HepG2 (cell line): ENCODE results near the gene CTCF. TPM values are rescaled to one million over a fixed set of nuclear protein-coding genes. Genes with fewer than 3 reads are reported as not detected.

Experiments
- ATAC-seq: fragments of 200-7000 bp; cut with Tn5 transposase; 3 replicates; pipeline ENCODE4 v1.9.1; 2020; ENCODE audit warnings: mild to moderate bottlenecking, moderate library complexity
- BruUV-seq: library from RNA; stranded (reverse); fragments of 400-500 nt; replicated peaks from 2 replicates; lab custom pipeline; 2021; lab: Mats Ljungman, UMichigan
- CTCF ChIA-PET: fragments of 300-600 bp; formaldehyde crosslinking; extraction: SDS; loops from one replicate; lab custom pipeline; 2021; ENCODE audit warnings: low total read pairs, inconsistent platforms, low intra/inter-chr PET ratio; lab: Yijun Ruan, JAX
- POLR2A ChIA-PET: fragments of 350-600 bp; sonication (Branson Sonifier 250); formaldehyde crosslinking; loops from one replicate; lab custom pipeline; 2020; ENCODE audit warnings: antibody characterized with exemption, inconsistent platforms; lab: Yijun Ruan, JAX
- DNase-seq: peaks from one replicate; pipeline ENCODE4 v3.0.0-alpha.2; 2015; ENCODE audit warnings: low spot score
- FAIRE-seq: peaks from 3 replicates; lab custom pipeline; 2011; peaks lifted over from hg19 to GRCh38; lab: Jason Lieb, UNC
- H2AFZ ChIP-seq: one replicate; pipeline ENCODE4 v1.6.1; 2011; ENCODE audit warnings: low read length, inconsistent platforms
- H3K27ac ChIP-seq: fragments of 300-600 bp; 3 replicates; pipeline ENCODE4 v1.8.0; 2011; ENCODE audit warnings: mixed run types, mild to moderate bottlenecking, mixed read lengths, low read length, inconsistent platforms; ENCODE audit not compliant: insufficient read depth; ENCODE audit errors: extremely low read length
- H3K27me3 ChIP-seq, 2 experiments: fragments of 200-600 bp in 1 of 2; 2 replicates in 1 of 2; 3 replicates in 1 of 2; pipeline versions ENCODE4 v1.6.0 to v1.8.0; 2011; ENCODE audit warnings: low read length in 2 of 2, mild to moderate bottlenecking in 2 of 2, moderate library complexity in 2 of 2, inconsistent platforms in 1 of 2; ENCODE audit not compliant: insufficient read depth in 2 of 2, control insufficient read depth in 1 of 2
- H3K36me3 ChIP-seq, 2 experiments: fragments of 200-600 bp in 1 of 2; replicated peaks in 1 of 2; 2 replicates in 1 of 2; 3 replicates in 1 of 2; pipeline versions ENCODE4 v1.5.1 to v1.8.0; 2011; ENCODE audit warnings: low read length in 2 of 2, inconsistent platforms in 1 of 2; ENCODE audit not compliant: insufficient read depth in 2 of 2, control insufficient read depth in 1 of 2
- H3K4me1 ChIP-seq: 2 replicates; pipeline ENCODE4 v1.5.1; 2012; ENCODE audit warnings: low read length, inconsistent platforms; ENCODE audit not compliant: insufficient read depth
- H3K4me2 ChIP-seq: 2 replicates; pipeline ENCODE4 v1.6.0; 2011; ENCODE audit warnings: low read depth, low read length, inconsistent platforms
- H3K4me3 ChIP-seq, 3 experiments: fragments of 200-600 bp in 1 of 3; sonication (generic), shearing (Covaris generic) in 1 of 3; replicated peaks in 1 of 3; 2 replicates each; pipeline ENCODE4 v1.5.1; 2011 to 2016; ENCODE audit warnings: low read length in 3 of 3, inconsistent platforms in 2 of 3, low read depth in 2 of 3, mild to moderate bottlenecking in 2 of 3, control low read depth in 1 of 3, mixed read lengths in 1 of 3; ENCODE audit not compliant: insufficient read depth in 1 of 3
- H3K79me2 ChIP-seq: one replicate; pipeline ENCODE4 v1.6.1; 2011; ENCODE audit warnings: low read length, inconsistent platforms; ENCODE audit not compliant: insufficient read depth
- H3K9ac ChIP-seq: 2 replicates; pipeline ENCODE4 v1.6.0; 2011; ENCODE audit warnings: mild to moderate bottlenecking, low read depth, low read length, inconsistent platforms; ENCODE audit not compliant: insufficient read depth
- H3K9me3 ChIP-seq: 2 replicates; pipeline ENCODE4 v1.5.1; 2012; ENCODE audit warnings: mild to moderate bottlenecking, low read length
- H4K20me1 ChIP-seq: 2 replicates; pipeline ENCODE4 v1.6.0; 2011; ENCODE audit warnings: inconsistent platforms, mild to moderate bottlenecking, low read length, moderate library complexity; ENCODE audit not compliant: insufficient read depth
- DPF2 ChIP-seq: sonication (generic); formaldehyde crosslinking; IDR thresholded peaks from 2 replicates; pipeline ENCODE4 v1.4.0; 2020; ENCODE audit warnings: mild to moderate bottlenecking, low read depth, missing genetic modification reagents, borderline replicate concordance
- FOXO4 ChIP-seq: sonication (generic); formaldehyde crosslinking; conservative IDR thresholded peaks from 2 replicates; pipeline ENCODE4 v1.8.1; 2023; ENCODE audit warnings: missing genetic modification reagents
- HIC2 ChIP-seq: sonication (generic); formaldehyde crosslinking; IDR thresholded peaks from 2 replicates; pipeline ENCODE4 v1.9.0; 2022; ENCODE audit warnings: low read depth, missing genetic modification reagents
- PHF8 ChIP-seq: sonication (generic); formaldehyde crosslinking; IDR thresholded peaks from 2 replicates; pipeline ENCODE4 v1.5.0; 2020; ENCODE audit warnings: missing genetic modification reagents
- TFAP4 ChIP-seq: sonication (generic); IDR thresholded peaks from 2 replicates; pipeline ENCODE4 v1.6.1; 2016; ENCODE audit warnings: low read depth, borderline replicate concordance
- TP53 ChIP-seq: sonication (generic); formaldehyde crosslinking; conservative IDR thresholded peaks from 2 replicates; pipeline ENCODE4 v1.4.0; 2020; ENCODE audit warnings: missing genetic modification reagents
- ZEB1 ChIP-seq: IDR thresholded peaks from 2 replicates; pipeline ENCODE4 v1.6.1; 2012; ENCODE audit warnings: mild to moderate bottlenecking, low read depth, inconsistent platforms; ENCODE audit not compliant: insufficient replicate concordance
- WGBS: methylation state at CpG from one replicate; pipeline ENCODE4 v1.1.6; 2017; ENCODE audit warnings: low lambda C conversion rate; 5-methylcytosine and 5-hydroxymethylcytosine counted together
- in situ Hi-C: cut with HindIII; loops from 2 replicates; pipeline ENCODE4 v1.10.0; 2017; ENCODE audit warnings: low pct_unique_long_range_greater_than_20kb; ENCODE audit not compliant: extremely low pct_ligation_motif_present
- intact Hi-C: fragments of 100-400 bp; cut with micrococcal nuclease; formaldehyde crosslinking; loops from one replicate; pipeline ENCODE4 v1.10.0; 2022; ENCODE audit not compliant: unreplicated experiment
- polyA plus RNA-seq, 8 experiments: library from polyadenylated mRNA; depleted of rRNA in 3 of 8; stranded (reverse) in 7 of 8; unstranded in 1 of 8; fragments of >200 nt; fragmentation: Illumina TruSeq in 4 of 8; extraction: Trizol in 4 of 8; gene quantifications; 2 replicates each; pipeline versions ENCODE4 v1.2.1 to v1.2.3, GENCODE V29; 2011 to 2016; ENCODE audit warnings: low read depth in 4 of 8, missing spikeins in 1 of 8, mixed read lengths in 1 of 8; ENCODE audit not compliant: insufficient read depth in 1 of 8
- total RNA-seq, 5 experiments: library from RNA; depleted of rRNA; stranded (reverse); fragments of >200 nt; fragmentation: Illumina TruSeq; extraction: Trizol; gene quantifications; 2 replicates each; pipeline ENCODE4 v1.2.3, GENCODE V29; 2016; ENCODE audit warnings: low read depth in 1 of 5

The CTCF gene
- total and polyA plus RNA-seq, 2 of the 13 experiments (the other 11 are each of a cell fraction or from before 2014, with no cell fraction given) = 19.5 to 37.5 TPM

GRCh38 chr16:67517155-67517445 is 45.2 kb upstream of the CTCF start (continued):
- TF ChIP-seq FOXO4 (CRISPR knock-in tag) (no peak), ZEB1 (no peak), PHF8 (CRISPR knock-in tag) (no peak)
- TF ChIP-seq, all 625 proteins: peak for 0

GRCh38 chr16:67517661-67518423 is 44.5 kb upstream of the CTCF start:
- no peak overlapping the region for H3K9ac ChIP-seq
- peaks cover 0 to 14% of the 10 kb centered on the region in 2 experiments; a peak in 2 of 5 replicates for H3K27me3 ChIP-seq
- TF ChIP-seq TP53 (CRISPR knock-in tag) (no peak), HIC2 (0 out of 2 replicates have a peak, but pooled peaks have one; percentile 28), DPF2 (CRISPR knock-in tag) (no peak), TFAP4 (peak; percentile 11; the same call in 1 of the 2 replicates)
- CTCF ChIA-PET = interaction anchor here (0.5 kb wide), 1 partner anchor 122 kb away, joined by 3 read pairs; no protein-coding TSS in a partner anchor
- intact Hi-C loops (no loop called here), in situ Hi-C loops (loop anchor here (5.0 kb wide), 1 partner anchor 36 kb away; the partner anchor contains the start of genes AGRP and ATP6V0D1)
- H3K4me2 ChIP-seq = no peak overlapping the region
- BruUV-seq = no TSS peak
- ATAC-seq = no peak
- no peaks in the 10 kb centered on the region for H3K36me3 ChIP-seq
- no peaks in the 10 kb centered on the region for H4K20me1 ChIP-seq
- no peak for DNase-seq
- no peaks in the 10 kb centered on the region for H3K79me2 ChIP-seq
- no peaks in the 10 kb centered on the region for H3K9me3 ChIP-seq
- no peak overlapping the region for H2AFZ ChIP-seq
- H3K4me3 ChIP-seq = no peak overlapping the region
- WGBS = 10% methylated on average over 11 of the region's 11 CpGs
- H3K4me1 ChIP-seq = peaks cover 31% of the 10 kb centered on the region
- FAIRE-seq = no peak
- POLR2A ChIA-PET = interaction anchor here (1.0 kb wide), 1 partner anchor 201 kb away, joined by 3 read pairs; the partner anchor contains the start of gene GFOD2
- no peak overlapping the region for H3K27ac ChIP-seq
